Activated naive CD4-positive, alpha-beta T cell treated with anti-CD3 and anti-CD28 coated beads, Interleukin-2, amount 50 U/mL, for 16 hours (primary cell): ENCODE data around the gene APIP.

Experiments used
- DNase-seq: peaks from one replicate; pipeline ENCODE4 v3.0.0-alpha.2; 2020

Gene APIP, protein sequence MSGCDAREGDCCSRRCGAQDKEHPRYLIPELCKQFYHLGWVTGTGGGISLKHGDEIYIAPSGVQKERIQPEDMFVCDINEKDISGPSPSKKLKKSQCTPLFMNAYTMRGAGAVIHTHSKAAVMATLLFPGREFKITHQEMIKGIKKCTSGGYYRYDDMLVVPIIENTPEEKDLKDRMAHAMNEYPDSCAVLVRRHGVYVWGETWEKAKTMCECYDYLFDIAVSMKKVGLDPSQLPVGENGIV

DNA sequence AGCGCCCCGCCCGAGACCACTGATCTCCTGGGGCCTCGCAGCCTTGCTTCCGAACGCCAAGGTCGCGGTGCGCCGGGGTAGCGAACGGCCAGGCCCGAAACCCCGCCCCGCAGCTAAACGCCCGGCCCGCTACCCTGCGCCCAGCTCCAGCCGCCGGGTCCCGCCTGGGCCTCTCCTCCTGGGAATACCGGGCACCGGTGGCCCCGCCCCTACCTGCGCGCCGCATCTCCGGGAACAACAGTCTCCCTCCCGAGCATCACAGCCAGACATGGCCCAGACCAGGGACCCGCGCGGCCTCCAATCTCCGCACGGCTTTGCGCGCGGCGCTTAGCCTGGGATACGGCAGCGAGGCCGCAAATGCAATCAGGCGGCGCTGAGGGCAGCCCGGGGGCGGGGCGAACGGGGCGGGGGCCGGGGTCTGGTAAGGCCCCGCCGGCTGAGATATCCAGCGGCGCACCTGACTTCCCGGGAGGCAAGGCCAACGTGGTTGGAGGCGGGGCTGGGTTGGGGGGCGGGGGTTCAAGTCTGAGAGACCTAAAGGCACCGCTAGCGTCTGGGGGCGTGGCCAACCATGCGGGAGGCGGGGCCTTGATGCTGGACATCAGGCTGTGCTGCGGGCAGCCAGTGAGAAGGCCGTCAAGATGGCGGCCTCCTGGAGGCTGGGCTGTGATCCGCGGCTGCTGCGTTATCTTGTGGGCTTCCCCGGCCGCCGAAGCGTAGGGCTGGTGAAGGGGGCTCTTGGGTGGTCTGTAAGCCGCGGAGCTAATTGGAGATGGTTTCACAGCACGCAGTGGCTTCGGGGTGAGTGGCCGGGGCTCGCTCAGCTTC lies at the start of gene APIP, which contains the start of gene PDHX:
APIP (minus strand) TSS at position 365 of the 828 bp plus-strand sequence; CDS start at position 270, 95 bp downstream.
PDHX (plus strand) TSS at position 604 of the 828 bp plus-strand sequence; CDS start at position 642, 38 bp downstream.
- DNase-seq, result peak; percentile 97

DNA sequence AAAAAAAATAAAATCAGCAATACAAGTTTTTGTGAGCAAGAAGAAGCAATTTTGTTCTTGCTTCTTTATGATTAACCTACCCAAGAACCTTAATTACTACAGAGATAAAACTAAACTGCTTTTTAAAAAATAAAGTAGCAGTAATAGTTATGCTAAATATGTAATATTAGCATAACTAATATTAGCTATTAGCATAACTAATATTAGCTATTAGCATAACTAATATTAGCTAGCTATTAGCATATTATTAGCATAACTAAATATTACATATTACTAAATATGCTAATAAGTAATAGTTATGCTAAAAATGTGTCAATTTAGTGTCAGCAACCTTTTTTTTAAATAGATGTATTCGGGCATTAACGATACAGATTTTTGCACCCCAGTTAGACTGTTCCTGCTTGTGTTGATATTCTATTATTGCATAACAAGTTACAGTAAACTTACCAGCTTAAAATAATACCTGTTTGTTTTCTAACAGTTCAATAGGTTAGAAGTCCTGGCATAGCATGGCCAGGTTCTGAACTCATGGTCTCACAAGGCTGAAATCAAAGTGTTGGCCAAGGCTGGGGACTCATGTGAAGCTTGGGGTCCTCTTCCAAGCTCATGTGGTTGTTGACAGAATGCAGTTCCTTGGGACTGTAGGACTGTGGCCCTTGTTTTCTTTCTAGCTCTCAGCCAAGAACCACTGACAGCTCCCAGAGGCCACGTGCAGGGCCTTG lies 48.6 kb upstream of the APIP start:
- DNase-seq, result no peak

DNA sequence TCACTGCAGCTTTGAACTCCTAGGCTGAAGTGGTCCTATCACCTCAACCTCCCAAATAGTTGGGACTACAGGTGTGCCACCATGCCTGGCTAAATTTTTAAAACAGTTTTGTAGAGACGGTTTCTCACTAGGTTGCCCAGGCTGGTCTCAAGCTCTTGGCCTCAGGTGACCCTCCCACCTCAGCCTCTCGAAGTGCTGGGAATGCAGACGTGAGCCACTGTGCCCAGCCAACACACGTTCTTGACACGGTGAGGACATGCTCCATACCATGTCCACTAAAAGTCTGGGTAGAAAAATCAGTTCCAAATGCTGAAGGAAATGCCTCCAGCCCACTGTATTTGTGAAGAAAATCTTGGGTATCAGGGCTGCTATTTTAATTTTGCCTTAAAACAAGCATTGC lies 47.2 kb upstream of the APIP start:
- DNase-seq, result no peak

DNA sequence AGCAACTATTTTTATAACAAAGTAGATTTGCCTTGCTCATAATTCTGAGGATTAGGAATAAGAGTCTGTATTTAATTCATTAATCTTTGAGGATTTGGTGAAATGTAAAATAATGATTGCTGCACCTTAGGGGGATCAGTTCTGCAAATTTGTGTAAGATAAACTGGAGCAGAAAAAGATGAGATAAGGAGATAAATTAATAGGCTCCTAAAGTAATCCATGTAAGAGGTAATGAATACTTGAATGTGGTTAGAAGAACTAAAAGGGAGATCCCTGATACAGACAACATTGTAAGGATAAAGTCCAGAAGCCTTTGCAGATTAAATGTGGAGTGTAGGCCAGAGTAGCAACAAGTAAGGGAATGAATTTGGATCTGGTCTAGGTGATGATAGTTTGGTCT lies 45.9 kb upstream of the APIP start:
- no peak for DNase-seq

DNA sequence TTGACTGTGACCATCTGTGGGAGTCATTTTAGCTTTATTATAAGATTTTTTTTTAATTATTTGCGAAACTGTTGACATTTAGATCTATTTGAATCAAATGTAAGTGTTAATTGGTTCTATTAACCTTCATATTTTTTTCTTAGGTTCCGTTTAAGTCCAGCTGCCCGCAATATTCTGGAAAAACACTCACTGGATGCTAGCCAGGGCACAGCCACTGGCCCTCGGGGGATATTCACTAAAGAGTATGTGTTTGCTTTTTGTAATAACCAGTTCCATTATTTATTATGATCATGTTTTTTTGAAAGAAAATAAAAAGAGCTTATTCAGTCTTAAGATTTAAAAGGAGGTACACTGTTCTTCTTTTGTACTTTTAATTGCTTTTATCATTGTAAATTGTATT lies 44.1 kb upstream of the APIP start:
- no peak for DNase-seq

DNA sequence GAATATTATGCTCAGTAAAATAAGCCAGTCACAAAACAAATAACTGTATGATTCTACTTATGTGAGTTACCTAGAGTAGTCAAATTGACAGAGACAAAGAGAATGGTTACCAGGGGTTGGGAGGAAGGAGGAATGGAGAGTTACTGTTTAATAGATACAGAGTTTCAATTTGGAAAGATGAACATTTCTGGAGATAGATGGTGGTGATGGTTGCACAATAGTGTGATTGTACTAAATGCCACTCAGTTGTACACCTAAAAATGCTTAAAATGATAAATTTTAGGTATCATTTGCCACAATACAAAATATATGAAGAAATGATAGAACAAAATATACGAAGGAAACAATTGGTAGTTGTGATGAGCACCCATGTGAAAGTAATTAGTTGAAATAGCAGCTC lies 43.6 kb upstream of the APIP start:
- DNase-seq, result no peak

DNA sequence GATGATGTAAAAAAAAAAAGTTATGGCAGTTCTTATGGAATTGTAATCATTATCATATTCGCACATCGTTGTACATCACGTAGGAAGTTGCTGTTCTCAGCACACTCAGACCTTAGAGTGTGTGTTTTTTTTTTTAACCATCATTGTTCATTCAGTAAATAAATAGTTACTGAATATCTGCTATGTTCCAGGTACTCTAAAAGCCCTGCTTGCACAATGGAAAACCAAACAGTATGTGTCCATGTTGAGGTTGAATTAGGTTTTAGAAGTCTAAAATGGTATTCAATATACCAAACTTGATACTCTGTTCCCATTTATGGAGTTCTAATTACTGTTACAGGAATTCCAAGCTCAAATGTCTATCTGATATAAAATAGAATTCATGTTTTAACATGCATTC lies 41.4 kb upstream of the APIP start:
- no peak for DNase-seq

DNA sequence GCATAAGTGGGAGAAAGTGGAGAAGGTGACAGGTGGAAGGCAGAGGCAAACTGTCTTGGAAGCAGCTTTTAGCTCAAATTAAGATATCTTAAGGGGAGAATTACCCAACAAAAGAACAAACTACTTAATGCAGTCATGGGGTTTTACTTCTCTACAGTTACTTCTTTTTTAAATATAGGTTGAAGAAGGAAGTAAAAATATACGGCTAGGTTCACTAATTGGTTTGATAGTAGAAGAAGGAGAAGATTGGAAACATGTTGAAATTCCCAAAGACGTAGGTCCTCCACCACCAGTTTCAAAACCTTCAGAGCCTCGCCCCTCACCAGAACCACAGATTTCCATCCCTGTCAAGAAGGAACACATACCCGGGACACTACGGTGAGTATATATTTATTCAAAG lies 41.0 kb upstream of the APIP start:
- DNase-seq, result no peak

DNA sequence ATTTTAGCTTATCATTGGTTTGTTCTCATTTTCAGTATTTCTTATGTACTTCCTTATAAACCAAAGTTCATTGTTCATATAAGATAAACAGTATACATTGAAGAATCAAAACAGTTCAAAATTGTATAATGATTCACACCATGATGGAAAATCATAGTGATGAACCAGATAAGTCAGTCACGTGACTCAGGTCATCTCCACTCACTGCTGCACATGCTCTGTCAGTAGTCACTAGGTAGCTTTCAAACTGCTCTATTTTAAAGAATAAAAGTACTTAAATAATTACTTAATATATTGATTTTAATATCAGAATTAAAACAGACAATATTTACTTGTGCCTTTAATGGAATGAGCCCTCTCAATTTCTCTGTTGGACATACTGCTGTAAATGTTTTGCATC lies 37.8 kb upstream of the APIP start:
- no peak for DNase-seq

DNA sequence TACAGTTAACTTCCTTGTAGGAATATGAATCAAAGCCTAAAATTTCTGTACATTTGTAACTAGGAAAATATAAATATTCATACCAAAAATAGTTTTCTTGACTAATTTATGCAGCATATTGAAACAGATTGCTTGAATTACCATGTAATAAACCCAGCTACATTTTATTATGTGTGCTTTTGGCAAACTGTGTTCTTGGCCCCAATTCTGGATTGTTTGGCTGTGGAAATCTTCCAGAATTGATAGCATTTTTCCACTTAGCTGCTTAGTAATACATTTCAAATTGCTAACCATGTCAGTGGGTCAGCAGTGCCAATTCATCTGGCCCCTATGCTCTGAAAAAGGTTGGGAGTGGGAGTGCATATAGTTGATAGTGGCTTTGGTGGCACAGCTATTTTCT lies 32.5 kb upstream of the APIP start:
- no peak for DNase-seq

DNA sequence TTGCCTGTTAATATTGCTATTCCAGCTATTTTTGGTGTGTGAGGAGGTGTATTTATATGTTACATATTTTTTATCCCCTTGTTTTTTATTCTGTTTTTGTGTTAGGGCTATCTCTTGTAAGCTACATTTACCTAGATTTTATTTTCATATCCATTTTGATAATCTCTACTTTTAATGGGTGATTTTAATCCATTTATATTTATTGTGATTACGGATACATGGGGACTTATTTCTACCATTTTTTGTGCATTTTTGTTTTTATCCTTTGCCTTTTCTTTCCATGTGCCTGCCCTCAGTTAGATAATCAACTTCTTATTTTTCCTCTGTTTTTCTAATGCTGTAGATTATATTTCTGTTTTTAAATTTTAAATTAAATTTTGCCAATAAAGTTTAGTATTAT lies 28.5 kb upstream of the APIP start:
- DNase-seq, result no peak

DNA sequence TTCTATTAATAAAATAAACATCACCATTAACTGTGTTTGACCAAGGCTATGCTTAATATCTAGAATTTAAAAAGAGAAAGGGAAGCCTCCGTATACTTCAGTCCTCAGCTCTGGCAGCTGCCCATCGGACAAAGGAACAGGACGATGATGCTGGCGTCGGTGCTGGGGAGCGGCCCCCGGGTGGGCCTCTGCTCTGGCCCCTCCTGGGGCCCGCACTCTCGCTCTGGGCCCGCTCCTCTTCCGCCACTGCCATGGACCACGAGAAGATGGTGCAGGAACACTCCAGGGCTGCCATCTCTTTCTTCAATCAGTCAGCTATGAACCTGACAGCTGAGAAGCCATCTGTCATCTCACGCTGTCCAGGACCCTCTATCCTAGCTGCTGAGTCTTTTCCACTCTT lies 25.5 kb upstream of the APIP start:
- DNase-seq, result no peak

DNA sequence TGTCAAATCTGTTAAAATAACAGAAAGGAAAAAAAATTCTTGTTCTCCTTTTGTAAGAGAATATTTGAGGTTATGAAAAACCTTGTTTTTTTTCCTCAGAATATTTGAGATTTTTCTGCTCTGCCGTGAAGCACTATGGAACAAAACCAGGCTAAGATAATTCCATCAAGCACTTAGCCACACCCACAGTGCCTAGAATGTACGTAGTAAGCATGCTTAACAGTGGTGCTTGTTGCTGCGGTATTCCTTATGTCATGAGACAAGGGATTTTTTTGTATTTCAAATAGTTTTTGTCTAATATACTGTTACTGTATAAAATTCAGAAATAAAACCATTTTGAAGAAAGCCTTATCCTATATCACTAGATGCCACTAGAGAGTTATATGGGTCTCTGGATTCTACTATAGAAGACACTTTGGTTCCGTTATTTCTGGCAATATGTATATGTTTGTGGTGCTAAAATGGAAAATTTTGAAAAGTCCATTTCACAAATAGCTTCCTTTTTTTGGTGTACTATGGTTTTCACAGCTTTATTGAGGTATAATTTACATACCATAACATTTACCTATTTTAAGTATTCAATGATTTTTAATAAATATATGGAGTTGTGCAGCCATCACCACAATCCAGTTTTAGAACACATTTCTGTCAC lies 24.0 kb upstream of the APIP start:
- no peak for DNase-seq

DNA sequence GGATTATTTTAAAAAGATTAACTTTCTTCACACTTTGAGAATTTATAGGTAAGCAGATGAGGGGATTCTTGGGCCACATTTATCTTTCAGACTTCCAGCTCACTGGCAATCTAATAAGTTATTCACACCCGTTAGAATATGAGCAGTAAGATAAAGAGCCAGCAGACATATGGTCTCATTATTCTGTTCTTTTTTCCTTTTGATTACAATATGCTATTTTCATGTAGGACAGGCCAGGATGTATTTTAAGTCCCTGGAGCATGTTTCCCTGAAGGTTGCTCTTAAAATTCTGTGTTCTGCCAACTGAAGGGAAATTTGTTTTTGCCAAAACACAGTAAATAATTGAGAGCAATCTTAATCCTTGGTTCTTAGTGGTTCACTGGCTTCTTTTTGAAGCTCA lies 22.4 kb upstream of the APIP start:
- no peak for DNase-seq

DNA sequence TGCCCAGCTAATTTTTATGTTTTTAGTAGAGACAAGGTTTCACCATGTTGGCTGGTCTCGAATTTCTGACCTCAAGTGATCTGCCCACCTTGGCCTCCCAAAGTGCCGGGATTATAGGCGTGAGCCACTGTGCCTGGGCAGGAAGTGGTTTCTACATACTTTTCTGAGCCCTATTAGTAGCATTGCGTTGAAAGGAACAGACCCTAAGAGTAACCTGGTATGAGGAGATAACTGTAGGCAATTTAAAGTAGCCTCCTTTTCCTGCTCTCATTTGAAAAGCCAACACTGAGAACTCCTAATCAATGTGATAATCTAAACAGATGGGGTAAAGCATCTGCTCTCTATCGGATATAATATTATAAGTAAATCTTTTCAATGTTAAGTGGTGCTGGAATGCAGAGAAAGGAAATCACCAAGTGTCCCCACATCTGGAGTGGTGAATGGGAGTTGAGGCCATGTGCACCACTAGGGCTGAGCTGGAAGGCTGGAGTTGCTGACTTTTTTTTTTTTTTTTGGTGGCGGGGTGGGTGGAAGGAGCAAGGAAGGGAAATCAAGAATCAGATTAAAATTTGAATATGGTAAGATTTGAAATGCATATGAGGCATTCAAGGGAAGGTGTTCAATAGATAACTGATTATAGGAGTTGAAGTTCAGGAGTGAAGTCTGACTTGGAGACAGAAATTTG lies 20.9 kb upstream of the APIP start:
- DNase-seq, result no peak

DNA sequence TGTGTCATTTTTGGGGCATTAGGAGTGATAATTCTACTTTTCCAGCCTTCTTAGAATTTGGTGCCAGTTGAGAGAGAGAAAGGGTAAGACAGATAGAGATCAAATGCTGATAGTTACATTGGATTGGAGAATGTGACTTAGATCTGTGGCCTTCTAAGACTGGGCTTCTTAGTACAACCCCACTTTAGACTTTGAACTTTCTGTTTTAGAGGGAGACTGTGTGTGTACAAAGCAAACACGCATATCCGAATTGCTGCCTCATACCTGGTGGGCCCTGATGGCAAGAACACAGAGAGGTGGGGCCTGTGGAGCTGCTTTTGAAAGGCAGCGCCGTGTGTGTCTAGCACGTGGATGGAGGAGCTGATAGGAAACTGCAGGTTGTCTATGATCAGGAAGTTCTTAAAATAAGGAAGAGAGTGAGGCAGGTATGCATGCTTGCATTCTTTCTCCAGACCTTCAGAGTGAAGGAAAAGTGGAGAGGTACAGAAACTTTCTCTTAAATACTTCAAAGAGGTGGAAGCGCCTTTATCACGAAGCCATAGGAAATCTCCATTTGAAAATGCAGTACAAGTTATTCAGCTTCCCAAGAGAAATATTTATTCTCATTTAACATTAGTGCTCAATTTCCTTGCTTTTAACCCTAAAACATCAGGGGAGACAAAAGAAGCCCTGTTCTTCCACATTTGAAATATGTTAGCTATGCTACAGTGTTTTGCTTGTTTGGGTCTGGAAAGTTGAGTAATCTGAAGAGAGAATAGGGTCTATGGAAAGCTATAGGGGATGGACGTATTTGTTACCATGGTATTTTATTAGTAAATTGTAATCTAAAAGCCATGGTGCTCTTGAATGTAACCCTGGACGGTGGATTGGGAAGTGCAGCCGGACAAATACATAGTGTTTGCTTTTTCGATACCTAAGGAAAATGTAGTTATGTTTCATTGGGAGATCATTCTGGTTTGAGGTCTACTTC lies 13.9 kb upstream of the APIP start:
- no peak for DNase-seq

DNA sequence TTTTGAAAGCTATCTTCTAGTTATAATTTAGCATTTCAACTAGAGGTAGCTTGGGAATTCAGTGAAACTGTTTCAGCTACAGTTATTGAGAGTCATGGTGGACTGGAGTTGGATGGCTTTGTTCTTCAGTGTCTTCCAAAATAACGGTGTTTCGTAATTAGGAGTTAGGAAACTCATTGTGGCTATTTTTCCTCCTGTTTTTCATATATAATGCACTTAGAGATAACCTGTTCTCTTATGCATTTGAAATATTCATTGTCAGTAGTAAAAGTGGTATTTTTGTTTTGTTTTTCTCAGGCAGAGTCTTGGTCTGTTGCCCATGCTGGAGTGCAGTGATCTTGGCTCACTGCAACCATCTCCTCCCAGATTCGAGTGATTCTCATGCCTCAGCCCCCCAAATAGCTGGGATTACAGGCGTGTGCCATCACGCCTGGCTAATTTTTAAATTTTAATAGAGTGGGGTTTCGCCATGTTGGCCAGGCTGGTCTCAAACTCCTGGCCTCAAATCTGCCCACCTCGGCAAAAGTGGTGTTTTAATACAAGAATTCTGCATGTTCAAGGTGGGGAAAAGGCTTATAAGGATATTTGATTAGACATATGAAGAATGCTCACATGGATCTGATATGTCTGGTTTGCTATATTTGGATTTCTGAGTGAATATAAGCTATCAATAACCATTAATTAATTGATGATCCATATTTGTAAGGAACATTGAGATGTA lies 12.9 kb upstream of the APIP start:
- no peak for DNase-seq

DNA sequence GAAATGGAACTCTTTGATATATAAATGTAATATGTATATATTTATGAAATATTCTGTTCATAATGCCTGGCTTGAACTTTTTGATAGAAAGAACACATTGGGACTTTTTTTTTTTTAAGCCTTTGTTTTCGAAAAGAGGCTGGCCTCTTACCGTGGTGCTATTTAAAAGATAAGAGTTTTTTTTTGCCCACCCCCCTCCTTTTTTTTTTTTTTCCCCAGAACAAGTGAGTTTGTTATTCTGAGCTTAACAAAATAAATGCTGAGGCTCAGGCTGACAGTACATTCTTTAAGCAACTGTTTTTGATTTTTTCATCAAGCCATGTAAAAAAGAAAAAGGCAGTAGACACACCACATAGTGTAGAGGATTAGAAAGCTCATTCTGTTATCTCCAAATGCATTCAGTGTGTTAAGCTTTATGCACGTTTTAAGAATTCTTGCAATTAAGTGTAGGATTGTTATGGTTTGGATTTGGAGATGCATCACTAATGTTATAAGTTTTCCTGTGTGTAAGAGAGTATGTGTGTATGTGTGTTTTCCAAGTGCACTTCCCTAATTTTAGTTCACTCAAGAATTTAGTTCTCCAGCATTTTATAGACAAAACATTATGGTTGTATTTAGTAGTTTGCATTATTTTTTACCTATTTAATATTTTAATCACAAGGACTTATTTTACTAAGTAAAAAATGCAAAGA lies 12.2 kb upstream of the APIP start:
- no peak for DNase-seq

DNA sequence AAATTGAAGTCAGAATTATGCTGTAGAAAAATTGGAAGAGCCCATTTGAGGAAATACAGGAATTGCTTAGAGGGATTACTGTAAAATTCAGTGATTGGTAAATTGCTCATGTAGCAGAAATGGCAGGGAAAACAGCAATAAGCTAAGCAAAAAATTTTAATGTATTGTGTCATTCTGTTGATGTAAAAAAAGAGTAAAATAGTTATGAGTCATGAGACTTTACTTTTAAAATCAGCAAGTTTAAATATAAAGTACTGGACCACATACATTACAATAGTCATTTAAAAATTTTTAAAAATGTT lies 10.6 kb upstream of the APIP start:
- no peak for DNase-seq

DNA sequence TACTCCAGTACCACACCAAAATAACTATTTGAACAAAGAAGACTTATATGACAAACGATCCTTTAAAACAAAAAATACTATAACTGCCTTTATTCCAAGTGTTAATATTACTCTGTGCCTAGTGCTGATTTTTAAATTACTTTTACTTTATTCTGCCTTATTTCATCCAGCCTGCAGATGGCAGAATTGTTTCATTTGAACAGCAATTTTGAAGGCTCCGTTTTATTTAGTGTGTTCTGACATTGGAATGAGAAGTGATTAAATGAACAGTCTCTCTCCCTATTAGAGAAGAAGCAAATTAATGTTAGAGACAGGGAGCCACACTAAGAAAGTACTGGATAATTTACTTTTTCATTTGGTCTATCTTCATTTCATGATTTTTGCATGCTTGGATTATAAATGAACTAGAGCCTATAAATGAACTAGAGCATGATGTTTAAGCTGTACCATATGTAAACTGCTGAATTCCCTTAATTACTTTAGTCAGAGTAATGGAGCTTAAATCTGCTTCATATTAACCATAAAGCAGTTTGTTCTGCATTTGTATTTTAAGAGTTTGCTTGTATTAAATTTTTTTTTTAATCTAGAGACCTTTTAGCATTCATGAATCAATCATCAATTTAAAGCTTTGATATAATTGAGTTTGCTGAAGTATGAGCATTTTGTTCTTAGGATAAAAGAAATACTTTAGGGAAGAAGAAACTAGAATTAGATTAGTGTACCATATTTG lies 10.1 kb upstream of the APIP start:
- no peak for DNase-seq
